ENCODE data around the gene PLEKHA6. TPM values are rescaled to one million over a fixed set of nuclear protein-coding genes. Genes with fewer than 3 reads are reported as not detected.

The PLEKHA6 gene
- total and polyA plus RNA-seq, 2 of the 8 experiments (the other 6 are each of a cell fraction or from before 2014, with no cell fraction given), result 4.8 to 20.2 TPM

GRCh38 chr1:204192589-204193352, 167.0 kb downstream of the PLEKHA6 start:
- no peak overlapping the region for H3K27ac ChIP-seq (ENCODE audit: low read depth, low read length)
- H4K20me1 ChIP-seq (replicated peaks in 1 of 2; ENCODE audit: control insufficient read depth in 1 of 2, insufficient read depth in 2 of 2, low read length in 2 of 2), result peaks cover 0 to 6% of the 10 kb centered on the region in 2 experiments
- H4K8ac ChIP-seq (ENCODE audit: extremely low read depth, insufficient read depth, low read length), result no peak overlapping the region; the same call in 1 of the 2 replicates
- H3K36me3 ChIP-seq (ENCODE audit: control insufficient read depth in 2 of 4, insufficient read depth in 4 of 4, low read length in 3 of 4), result no peaks in the 10 kb centered on the region; a peak in 1 of 8 replicates
- no peak overlapping the region for H2BK120ac ChIP-seq (replicated peaks; ENCODE audit: low read depth, low read length)
- H3K4me1 ChIP-seq (replicated peaks in 1 of 4; ENCODE audit: control insufficient read depth in 3 of 4, insufficient read depth in 4 of 4, low read length in 3 of 4), result peaks cover 0 to 5% (median 0%) of the 10 kb centered on the region in 4 experiments; a peak in 1 of 7 replicates
- POLR2A ChIA-PET (ENCODE audit: partially characterized antibody), result interaction anchor here (1.2 to 1.3 kb wide), 2 partner anchors 30 to 64 kb away, joined by 3 to 4 read pairs; no protein-coding TSS in a partner anchor
- no peak overlapping the region for H3K56ac ChIP-seq (replicated peaks; ENCODE audit: insufficient read length, low read depth, low read length)
- no peak for FAIRE-seq
- H4K5ac ChIP-seq (ENCODE audit: insufficient read length, low read depth, low read length), result no peak overlapping the region
- H2AFZ ChIP-seq (ENCODE audit: low read length), result no peak overlapping the region
- H3K14ac ChIP-seq (ENCODE audit: insufficient read length), result no peak overlapping the region
- CTCF ChIA-PET (ENCODE audit: partially characterized antibody), result interaction anchor here (1.2 to 7.0 kb wide), 5 partner anchors 8 to 185 kb away, joined by 3 to 73 read pairs (median 6); no protein-coding TSS in a partner anchor
- no peak for TF ChIP-seq SP4 (IDR thresholded peaks at IDR 0.05; ENCODE audit: low read length)
- TF ChIP-seq TEAD4 (IDR thresholded peaks at IDR 0.05; ENCODE audit: low read depth, low read length), result no peak
- H3K4me3 ChIP-seq (ENCODE audit: extremely low read depth in 1 of 4, insufficient read depth in 2 of 4, low read depth in 3 of 4, low read length in 4 of 4), result no peak overlapping the region
- H3K4me2 ChIP-seq (ENCODE audit: insufficient read depth in 1 of 2, low read depth in 2 of 2, low read length in 2 of 2), result no peak overlapping the region
- H3K9me3 ChIP-seq (ENCODE audit: insufficient read depth in 2 of 2, low read depth in 1 of 2, low read length in 1 of 2), result no peaks in the 10 kb centered on the region
- H3K23ac ChIP-seq (ENCODE audit: insufficient read length), result no peak overlapping the region
- no peak for DNase-seq (ENCODE audit: low read depth in 1 of 2, low spot score in 2 of 2)
- no peak overlapping the region for H2BK12ac ChIP-seq (ENCODE audit: low read depth, low read length)
- H2AK5ac ChIP-seq (ENCODE audit: low read depth, low read length), result no peak overlapping the region
- peaks cover 5% of the 10 kb centered on the region for H3K79me1 ChIP-seq (ENCODE audit: low read depth, low read length)
- H2BK5ac ChIP-seq (ENCODE audit: low read depth, low read length), result no peak overlapping the region
- H3K4ac ChIP-seq (replicated peaks; ENCODE audit: insufficient read length, low read depth, low read length), result no peak overlapping the region
- peaks cover 7% of the 10 kb centered on the region for H3K23me2 ChIP-seq (ENCODE audit: low read depth, low read length)
- no peak overlapping the region for H2BK15ac ChIP-seq (ENCODE audit: low read length)
- no peaks in the 10 kb centered on the region for H3K79me2 ChIP-seq (ENCODE audit: control insufficient read depth in 1 of 2, insufficient read depth in 2 of 2, low read length in 2 of 2)
- 93% methylated on average over 3 of the region's 3 CpGs; no CpG with 5 or more reads in 1 of the 2 experiments for WGBS, 2 experiments (ENCODE audit: extremely low coverage in 1 of 2, insufficient coverage in 1 of 2, insufficient read length in 1 of 2, insufficient replicate concordance in 2 of 2, low coverage in 1 of 2, low lambda C conversion rate in 2 of 2, missing lambda C conversion rate in 1 of 2)
- H4K91ac ChIP-seq (replicated peaks; ENCODE audit: insufficient read length, low read length), result no peak overlapping the region
- no peak overlapping the region for H3K9ac ChIP-seq (replicated peaks in 1 of 4; ENCODE audit: extremely low read depth in 1 of 4, low read depth in 3 of 4, low read length in 3 of 4)
- peaks cover 0 to 7% (median 6%) of the 10 kb centered on the region in 4 experiments; a peak in 3 of 7 replicates for H3K27me3 ChIP-seq (replicated peaks in 1 of 4; ENCODE audit: control insufficient read depth in 3 of 4, extremely low read depth in 1 of 4, insufficient read depth in 3 of 4, low read length in 3 of 4)
- H2BK20ac ChIP-seq (ENCODE audit: low read length), result no peak overlapping the region; the same call in 1 of the 2 replicates
- H3K18ac ChIP-seq (ENCODE audit: extremely low read depth, low read length), result no peak overlapping the region
